Astrocyte of the cerebellum (primary cell): ENCODE results near the gene UNC13D.

ENCODE experiments used
- DNase-seq: peaks from one replicate; pipeline ENCODE4 v3.0.0-alpha.2; 2011; ENCODE audit warnings: low read depth
- H3K4me3 ChIP-seq: 2 replicates; pipeline ENCODE4 v1.5.1; 2011; ENCODE audit warnings: mild to moderate bottlenecking, low read depth, low read length, moderate library complexity
- in situ Hi-C: cut with HindIII; loops from 2 replicates; pipeline ENCODE4 v1.10.0; 2017; ENCODE audit warnings: low sequenced_read_pairs
- TF ChIP-seq, protein P1 (sequence below): IDR thresholded peaks from 2 replicates; pipeline ENCODE4 v1.5.1; 2012; ENCODE audit warnings: low read length, low read depth, moderate library complexity, mild to moderate bottlenecking; ENCODE audit errors: missing control alignments

UNC13D gene

DNA sequence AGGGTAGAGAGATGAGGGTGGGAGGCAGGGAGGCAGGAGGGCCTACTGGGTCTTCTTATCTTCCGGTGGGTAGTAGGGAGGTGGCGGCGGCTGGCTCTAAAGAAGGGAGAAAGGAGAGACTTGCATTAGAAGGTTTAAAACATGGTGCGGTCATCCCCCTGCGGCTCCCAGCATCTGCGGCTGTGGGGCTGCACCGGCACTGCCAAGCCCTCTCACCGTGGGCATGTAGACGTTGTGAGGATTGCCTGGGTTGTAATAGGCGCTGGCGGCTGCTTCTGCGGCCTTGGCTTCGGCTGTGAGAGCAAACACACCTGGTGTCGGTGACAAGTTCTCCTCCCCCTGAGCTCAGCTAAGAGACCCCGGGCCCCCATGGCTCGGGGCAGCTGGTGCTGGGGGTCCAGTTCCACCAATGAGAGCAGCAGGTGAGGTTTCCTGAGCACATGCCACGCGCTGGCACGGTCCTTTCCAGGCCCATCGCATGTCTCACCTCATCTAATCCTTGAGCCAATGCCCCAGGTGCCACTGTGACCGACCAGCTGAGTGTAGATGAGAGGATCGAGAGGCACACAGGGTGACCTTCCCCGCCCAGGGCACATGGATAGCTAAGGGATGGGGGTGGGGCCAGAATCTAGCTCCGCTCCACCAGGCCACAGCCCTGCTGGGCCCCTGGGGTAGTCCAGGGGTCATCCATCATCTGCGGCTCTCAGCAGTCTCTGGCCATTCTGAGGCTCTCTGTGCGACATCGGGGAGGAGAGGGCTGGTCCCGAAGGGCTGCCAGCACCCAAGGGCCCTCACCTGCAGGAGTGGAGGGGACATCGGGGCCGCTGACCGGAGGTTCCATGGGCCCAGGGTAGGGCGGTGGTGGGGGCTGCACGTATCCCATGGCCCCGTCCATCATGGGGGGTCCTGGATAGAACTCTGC, 2.7 kb upstream of the UNC13D start:
- TF ChIP-seq, protein P1, sequence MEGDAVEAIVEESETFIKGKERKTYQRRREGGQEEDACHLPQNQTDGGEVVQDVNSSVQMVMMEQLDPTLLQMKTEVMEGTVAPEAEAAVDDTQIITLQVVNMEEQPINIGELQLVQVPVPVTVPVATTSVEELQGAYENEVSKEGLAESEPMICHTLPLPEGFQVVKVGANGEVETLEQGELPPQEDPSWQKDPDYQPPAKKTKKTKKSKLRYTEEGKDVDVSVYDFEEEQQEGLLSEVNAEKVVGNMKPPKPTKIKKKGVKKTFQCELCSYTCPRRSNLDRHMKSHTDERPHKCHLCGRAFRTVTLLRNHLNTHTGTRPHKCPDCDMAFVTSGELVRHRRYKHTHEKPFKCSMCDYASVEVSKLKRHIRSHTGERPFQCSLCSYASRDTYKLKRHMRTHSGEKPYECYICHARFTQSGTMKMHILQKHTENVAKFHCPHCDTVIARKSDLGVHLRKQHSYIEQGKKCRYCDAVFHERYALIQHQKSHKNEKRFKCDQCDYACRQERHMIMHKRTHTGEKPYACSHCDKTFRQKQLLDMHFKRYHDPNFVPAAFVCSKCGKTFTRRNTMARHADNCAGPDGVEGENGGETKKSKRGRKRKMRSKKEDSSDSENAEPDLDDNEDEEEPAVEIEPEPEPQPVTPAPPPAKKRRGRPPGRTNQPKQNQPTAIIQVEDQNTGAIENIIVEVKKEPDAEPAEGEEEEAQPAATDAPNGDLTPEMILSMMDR: no peak
- H3K4me3 ChIP-seq: no peak overlapping the region
- in situ Hi-C loops: loop anchor here (10.0 kb wide), 1 partner anchor 62 kb away; the partner anchor contains the start of gene UNK
- DNase-seq: no peak

DNA sequence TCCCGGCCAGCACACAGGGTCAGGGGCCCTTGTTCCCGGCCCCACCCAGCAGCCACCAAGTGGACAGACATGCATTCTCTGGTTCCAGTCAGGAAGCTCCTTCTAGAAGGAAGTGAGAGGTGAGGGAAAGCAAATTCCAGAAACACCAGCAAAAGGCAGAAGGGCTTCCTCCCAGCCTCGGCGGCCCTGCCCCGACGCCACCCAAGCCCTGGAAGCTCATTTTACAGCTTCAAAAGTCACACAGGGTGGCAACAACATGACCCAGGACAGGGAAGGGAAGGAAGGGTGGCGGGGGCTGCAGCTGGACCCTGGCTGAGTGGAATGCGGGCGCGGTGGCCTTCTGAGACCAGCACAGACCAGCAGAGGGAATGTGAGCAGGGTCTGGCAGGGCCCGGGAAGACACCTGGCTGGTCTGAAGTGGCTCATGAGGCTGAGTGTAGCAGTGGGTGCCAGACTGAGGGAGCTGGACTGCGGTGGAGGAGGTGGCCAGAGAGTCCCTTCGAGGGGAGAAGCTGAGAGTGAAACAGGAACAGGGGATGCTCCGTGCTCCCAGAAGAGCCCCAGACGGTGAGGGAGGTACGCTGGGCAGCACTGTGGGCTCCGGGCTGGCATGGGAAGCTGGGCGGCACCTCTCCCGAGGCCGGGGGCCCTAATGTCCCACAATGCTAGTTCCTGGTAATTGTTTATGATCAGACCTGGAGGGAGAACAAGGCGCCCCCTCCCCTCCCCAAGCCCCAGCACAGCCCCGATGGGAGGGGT, 1.9 kb upstream of the UNC13D start:
- DNase-seq: no peak
- in situ Hi-C loops: loop anchor here (10.0 kb wide), 1 partner anchor 61 kb away; the partner anchor contains the start of gene UNK

DNA sequence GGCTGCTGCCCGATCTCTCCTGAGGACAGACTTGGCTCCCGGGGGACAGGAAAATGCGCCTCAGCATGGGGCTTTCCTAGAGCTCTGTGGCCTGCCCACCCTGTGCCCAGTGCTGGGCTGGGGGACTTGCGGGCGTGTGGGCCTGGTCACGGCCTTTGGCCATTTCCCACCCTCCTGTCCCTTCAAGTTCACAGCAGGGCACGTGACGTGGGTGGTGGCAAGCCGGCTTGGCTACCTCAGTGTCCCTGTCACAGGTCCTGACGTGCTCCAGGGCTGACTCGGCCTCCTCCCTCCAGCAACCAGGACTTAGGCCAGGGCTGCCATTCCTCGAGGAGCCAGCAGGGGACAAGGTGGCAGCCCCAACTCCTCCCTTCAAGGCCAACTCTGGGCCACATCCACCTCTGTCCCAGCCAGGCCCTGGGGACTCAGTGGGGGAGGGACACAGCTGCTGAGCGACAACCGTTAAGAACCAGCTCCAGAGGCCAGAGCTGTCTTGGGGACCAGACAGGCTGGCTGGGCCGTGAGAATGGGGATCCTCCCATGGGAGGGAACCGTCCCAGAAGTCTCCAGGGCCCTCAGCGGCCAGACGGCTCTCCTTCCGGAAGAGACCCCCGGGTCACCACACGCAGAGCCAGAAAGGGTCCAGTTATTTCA, 981 bp upstream of the UNC13D start:
- TF ChIP-seq, protein P1: peak; percentile 75
- no peak overlapping the region for H3K4me3 ChIP-seq
- in situ Hi-C loops: loop anchor here (10.0 kb wide), 1 partner anchor 60 kb away; the partner anchor contains the start of gene UNK
- DNase-seq: no peak

More for the DNA sequence above, 1.9 kb upstream of the UNC13D start:
- no peak overlapping the region for H3K4me3 ChIP-seq
- TF ChIP-seq, protein P1: no peak

DNA sequence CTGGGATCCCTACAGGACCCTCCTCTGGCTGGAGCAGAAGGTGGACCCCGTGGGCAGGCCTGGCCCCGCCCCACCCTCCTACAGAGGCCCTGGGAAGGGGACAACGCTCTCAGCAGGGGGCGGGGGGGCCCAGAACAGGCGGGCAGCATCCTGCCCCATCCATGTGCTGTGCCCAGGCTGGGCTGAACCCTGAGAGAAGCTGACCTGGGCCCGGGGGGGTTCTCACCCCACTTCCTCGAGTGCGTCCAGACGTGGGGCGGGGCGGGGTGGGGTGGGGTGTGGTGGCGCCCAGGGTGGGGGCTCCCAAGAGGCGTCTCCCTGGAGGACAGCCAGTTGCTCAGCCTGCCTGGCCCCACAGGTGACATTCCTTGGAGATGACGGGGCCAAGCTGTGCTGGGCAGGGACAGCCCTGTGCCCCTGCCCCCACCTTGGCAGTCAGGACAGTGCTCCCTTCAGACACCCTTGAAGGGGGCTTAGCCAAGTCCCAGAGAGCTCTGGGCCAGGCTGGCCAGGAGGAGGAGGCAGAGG, 390 bp upstream of the UNC13D start:
- in situ Hi-C loops: loop anchor here (10.0 kb wide), 1 partner anchor 60 kb away; the partner anchor contains the start of gene UNK
- TF ChIP-seq, protein P1: no peak
- H3K4me3 ChIP-seq: no peak overlapping the region
- DNase-seq: no peak

DNA sequence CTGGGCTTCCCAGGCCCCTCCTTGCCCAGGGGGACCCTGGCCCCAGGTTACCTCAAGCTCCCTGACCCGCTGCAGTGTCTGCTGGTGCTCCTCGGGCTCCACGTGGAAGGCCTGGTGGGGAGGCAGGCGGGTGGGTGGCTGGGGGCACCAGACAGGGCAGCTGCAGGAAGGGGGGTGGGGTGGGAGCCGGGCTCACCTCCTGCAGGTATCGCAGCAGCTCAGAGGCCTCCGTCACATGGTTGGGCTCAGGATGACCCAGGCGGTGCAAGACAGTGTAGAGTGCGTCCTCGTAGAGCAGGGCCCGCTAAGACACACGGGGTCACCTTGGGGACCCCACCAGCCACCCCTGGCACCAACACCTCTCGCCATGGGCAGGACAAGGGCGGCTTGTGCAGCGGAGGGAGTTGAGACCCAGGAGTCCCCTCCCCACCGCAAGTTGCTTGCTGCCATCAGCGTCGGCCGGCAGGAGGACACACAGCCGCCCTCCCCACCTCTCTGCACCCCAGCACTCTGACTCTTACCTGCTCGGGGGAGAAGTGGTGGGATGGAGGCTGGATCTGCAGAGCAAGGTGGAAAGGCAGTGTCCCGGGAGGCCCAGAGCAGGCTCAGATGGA, 1.1 kb downstream of the UNC13D start:
- no peak overlapping the region for H3K4me3 ChIP-seq
- in situ Hi-C loops: loop anchor here (10.0 kb wide), 1 partner anchor 58 kb away; the partner anchor contains the start of gene UNK
- TF ChIP-seq, protein P1: no peak
- DNase-seq: no peak
